GM12878 (cell line): Measurements from ENCODE around the gene KCNN3. TPM values are rescaled to one million over a fixed set of nuclear protein-coding genes. Genes with fewer than 3 reads are reported as not detected.

Experiments used
- ATAC-seq: fragments of 200-7000 bp; cut with Tn5 transposase; 3 replicates; pipeline ENCODE4 v1.9.1; 2020; ENCODE audit warnings: mild to moderate bottlenecking, moderate library complexity
- BruUV-seq: library from RNA; stranded (reverse); fragments of 400-500 nt; replicated peaks from 2 replicates; lab custom pipeline; 2021; lab: Mats Ljungman, UMichigan
- CTCF ChIA-PET: fragments of 300-600 bp; sonication (Branson Sonifier 250); formaldehyde crosslinking; extraction: SDS; loops from one replicate; lab custom pipeline; 2021; ENCODE audit warnings: inconsistent platforms; lab: Yijun Ruan, JAX
- POLR2A ChIA-PET: fragments of 350-600 bp; formaldehyde crosslinking; extraction: SDS; loops from one replicate; lab custom pipeline; 2021; ENCODE audit warnings: inconsistent platforms; lab: Charles Lee
- RAD21 ChIA-PET: fragments of 300-600 bp; sonication (Branson Sonifier 250); formaldehyde crosslinking; loops from one replicate; lab custom pipeline; 2023; ENCODE audit warnings: antibody characterized with exemption; ENCODE audit not compliant: unreplicated experiment; lab: Charles Lee
- SMC1A ChIA-PET: fragments of 300-600 bp; sonication (Branson Sonifier 250); formaldehyde crosslinking; loops from one replicate; lab custom pipeline; 2023; ENCODE audit not compliant: unreplicated experiment, uncharacterized antibody; lab: Charles Lee
- DNase-seq: peaks from one replicate; pipeline ENCODE4 v3.0.0-alpha.2; 2011; ENCODE audit warnings: low read depth, low spot score
- FAIRE-seq: peaks from 3 replicates; lab custom pipeline; 2011; peaks lifted over from hg19 to GRCh38; lab: Jason Lieb, UNC
- H2AFZ ChIP-seq: 2 replicates; pipeline ENCODE4 v1.6.0; 2011; ENCODE audit warnings: low read depth, low read length, control low read depth; ENCODE audit not compliant: control insufficient read depth
- H3K27ac ChIP-seq: 2 replicates; pipeline ENCODE4 v1.5.1; 2011; ENCODE audit warnings: control low read depth; ENCODE audit not compliant: control insufficient read depth, insufficient read depth
- H3K27me3 ChIP-seq, 2 experiments: replicated peaks in 1 of 2; 2 replicates each; pipeline versions ENCODE4 v1.6.0 to v1.6.1; 2011; ENCODE audit warnings: low read length in 1 of 2; ENCODE audit not compliant: control insufficient read depth in 2 of 2, insufficient read depth in 2 of 2
- H3K36me3 ChIP-seq, 2 experiments: 2 replicates each; pipeline ENCODE4 v1.5.1; 2011; ENCODE audit warnings: low read length in 1 of 2; ENCODE audit not compliant: control insufficient read depth in 2 of 2, insufficient read depth in 2 of 2
- H3K4me1 ChIP-seq: 2 replicates; pipeline ENCODE4 v1.6.1; 2011; ENCODE audit warnings: mild to moderate bottlenecking, low read length, moderate library complexity, mixed read lengths; ENCODE audit not compliant: control insufficient read depth, insufficient read depth
- H3K4me2 ChIP-seq: 2 replicates; pipeline ENCODE4 v1.6.0; 2011; ENCODE audit warnings: control low read depth; ENCODE audit not compliant: control insufficient read depth, insufficient read depth
- H3K4me3 ChIP-seq: fragments of 200-600 bp; sonication (generic); 2 replicates; pipeline ENCODE4 v1.5.1; 2016
- H3K79me2 ChIP-seq: 2 replicates; pipeline ENCODE4 v1.6.0; 2011; ENCODE audit warnings: low read length; ENCODE audit not compliant: control insufficient read depth, insufficient read depth
- H3K9ac ChIP-seq: 2 replicates; pipeline ENCODE4 v1.8.0; 2011; ENCODE audit warnings: low read length, control low read depth, mixed read lengths; ENCODE audit not compliant: control insufficient read depth, insufficient read depth
- H3K9me3 ChIP-seq: replicated peaks from 3 replicates; pipeline ENCODE4 v1.5.1; 2011; ENCODE audit warnings: mild to moderate bottlenecking, low read length; ENCODE audit not compliant: control insufficient read depth, insufficient read depth
- H4K20me1 ChIP-seq: 2 replicates; pipeline ENCODE4 v1.6.0; 2011; ENCODE audit not compliant: control insufficient read depth, insufficient read depth
- MEF2A ChIP-seq: IDR thresholded peaks from 2 replicates; pipeline ENCODE4 v1.6.1; 2011; ENCODE audit warnings: low read depth, mild to moderate bottlenecking, low read length, moderate library complexity; ENCODE audit not compliant: insufficient read depth
- MTA2 ChIP-seq: fragments of 450-650 bp; IDR thresholded peaks from 2 replicates; pipeline ENCODE4 v1.6.1; 2016; ENCODE audit warnings: low read depth, mild to moderate bottlenecking, moderate library complexity
- TARDBP ChIP-seq: IDR thresholded peaks from 2 replicates; pipeline ENCODE4 v1.6.1; 2016; ENCODE audit warnings: borderline replicate concordance
- USF2 ChIP-seq: IDR thresholded peaks from 2 replicates; pipeline ENCODE4 v1.6.1; 2011; ENCODE audit warnings: low read depth, low read length, improper control_type of control experiment, borderline replicate concordance
- WGBS: methylation state at CpG from one replicate; pipeline ENCODE4 v1.1.6; 2016; ENCODE audit warnings: low lambda C conversion rate; ENCODE audit not compliant: insufficient replicate concordance, insufficient coverage; ENCODE audit errors: missing lambda C conversion rate; 5-methylcytosine and 5-hydroxymethylcytosine counted together
- in situ Hi-C: fragments of 300-500 bp; cut with MboI; formaldehyde crosslinking; loops from 9 replicates; pipeline ENCODE4 v1.14.3; 2018; ENCODE audit warnings: mixed read lengths
- intact Hi-C: fragments of 100-400 bp; cut with micrococcal nuclease; formaldehyde crosslinking; loops from one replicate; pipeline ENCODE4 v1.14.2; 2022; ENCODE audit not compliant: unreplicated experiment
- polyA plus RNA-seq, 11 experiments: library from polyadenylated mRNA; depleted of rRNA in 4 of 11; unstranded in 6 of 11; stranded (reverse) in 5 of 11; fragments of >200 nt; fragmentation: Nextera tagmentation in 4 of 11; fragmentation: Illumina TruSeq in 1 of 11; extraction: Ambion mirVana in 4 of 11; extraction: Trizol in 1 of 11; gene quantifications; 1 replicate in 1 of 11; 2 replicates in 10 of 11; pipeline versions ENCODE4 v1.2.1 to v1.2.3, GENCODE V29; 2011 to 2016; ENCODE audit warnings: inconsistent platforms in 2 of 11, missing spikeins in 2 of 11, low read depth in 1 of 11
- total RNA-seq, 4 experiments: library from RNA; depleted of rRNA in 3 of 4; stranded (reverse); fragments of >200 nt in 3 of 4; fragmentation: Illumina TruSeq in 1 of 4; extraction: Trizol in 1 of 4; gene quantifications; 2 replicates each; pipeline versions ENCODE4 v1.2.1 to v1.2.3, GENCODE V29; 2013 to 2021

KCNN3 gene
- total and polyA plus RNA-seq, 10 of the 15 experiments (the other 5 are each of a cell fraction or from before 2014, with no cell fraction given) = 3.5 to 26.4 (median 14.9) TPM

- TF ChIP-seq MEF2A (no peak), TARDBP (no peak)
Measured at GRCh38 chr1:154733621-154734020, 136.5 kb downstream of the KCNN3 start (continued).

- ChIA-PET SMC1A (no interaction called here), POLR2A (no interaction called here)
- 67% methylated on average over 10 of the region's 10 CpGs for WGBS
- FAIRE-seq (no peak), ATAC-seq (no peak), DNase-seq (no peak)
- no peaks in the 10 kb centered on the region for H4K20me1 ChIP-seq
- in situ Hi-C loops = no loop called here
- H3K4me2 ChIP-seq = no peak overlapping the region
- no TSS peak for BruUV-seq
- no peak overlapping the region for H3K27ac ChIP-seq
- H3K36me3 ChIP-seq = peaks cover 0 to 4% of the 10 kb centered on the region in 2 experiments; a peak in 2 of 4 replicates
- TF ChIP-seq MTA2 (no peak), USF2 (no peak)
- TF ChIP-seq, all 136 proteins: peak for 0
- ChIA-PET RAD21 (no interaction called here), CTCF (interaction anchor here (1.6 to 1.9 kb wide), 2 partner anchors 11 to 17 kb away, joined by 6 to 8 read pairs; no protein-coding TSS in a partner anchor)
- Histone ChIP-seq H3K9me3 (no peaks in the 10 kb centered on the region), H3K9ac (no peak overlapping the region), H3K4me3 (no peak overlapping the region), H3K4me1 (peaks cover 13% of the 10 kb centered on the region), H3K27me3 (no peaks in the 10 kb centered on the region), H3K79me2 (no peaks in the 10 kb centered on the region), H2AFZ (no peak overlapping the region)
- intact Hi-C loops = no loop called here
Measured at GRCh38 chr1:154730986-154731489, 139.0 kb downstream of the KCNN3 start.
